ENCODE measurements around the gene TSHZ2. TPM values are rescaled to one million over a fixed set of nuclear protein-coding genes. Genes with fewer than 3 reads are reported as not detected.
"Not testable (repeated sequence)": the region's sequence is repeated elsewhere in the genome, so short reads cannot be mapped to it uniquely, and the experiment has no call there.

The TSHZ2 gene
- total RNA-seq, 4 donors from 2014 or later: 1.0 to 3.5 (median 2.8) TPM

DNA sequence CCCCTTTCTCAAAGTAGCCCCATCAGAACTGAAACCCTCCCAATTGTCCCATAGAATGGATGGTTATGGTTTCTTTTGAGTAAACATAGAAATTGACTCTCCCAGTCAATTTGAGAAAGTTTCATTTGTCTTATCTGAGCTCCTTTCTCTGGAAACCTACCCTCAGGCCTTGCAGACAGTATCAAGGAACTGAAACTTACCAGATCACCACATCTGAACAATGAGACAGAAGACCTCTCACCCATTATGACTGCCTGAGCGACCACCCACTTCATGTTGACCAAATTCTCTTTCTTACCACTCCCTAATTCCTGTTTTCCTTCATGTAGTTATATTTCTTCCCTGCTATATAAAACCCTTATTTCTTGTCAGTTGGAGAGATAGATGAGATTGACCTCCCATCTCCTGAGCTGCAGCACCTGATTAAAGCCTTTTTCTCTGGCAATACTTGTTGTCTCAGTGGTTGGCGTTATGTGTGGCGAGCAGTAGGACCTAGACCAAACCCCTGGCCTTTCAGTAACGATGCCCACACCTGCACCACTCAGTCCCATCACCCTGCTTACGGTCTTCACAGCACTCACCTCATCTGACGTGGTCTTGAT, 482.6 kb downstream of the TSHZ2 start:
- no peaks in the 10 kb centered on the region for H3K27me3 ChIP-seq
- in situ Hi-C loops (cut with MboI; ENCODE audit: low sequenced_read_pairs in 4 of 4): no loop called here
- TF ChIP-seq, protein P1, sequence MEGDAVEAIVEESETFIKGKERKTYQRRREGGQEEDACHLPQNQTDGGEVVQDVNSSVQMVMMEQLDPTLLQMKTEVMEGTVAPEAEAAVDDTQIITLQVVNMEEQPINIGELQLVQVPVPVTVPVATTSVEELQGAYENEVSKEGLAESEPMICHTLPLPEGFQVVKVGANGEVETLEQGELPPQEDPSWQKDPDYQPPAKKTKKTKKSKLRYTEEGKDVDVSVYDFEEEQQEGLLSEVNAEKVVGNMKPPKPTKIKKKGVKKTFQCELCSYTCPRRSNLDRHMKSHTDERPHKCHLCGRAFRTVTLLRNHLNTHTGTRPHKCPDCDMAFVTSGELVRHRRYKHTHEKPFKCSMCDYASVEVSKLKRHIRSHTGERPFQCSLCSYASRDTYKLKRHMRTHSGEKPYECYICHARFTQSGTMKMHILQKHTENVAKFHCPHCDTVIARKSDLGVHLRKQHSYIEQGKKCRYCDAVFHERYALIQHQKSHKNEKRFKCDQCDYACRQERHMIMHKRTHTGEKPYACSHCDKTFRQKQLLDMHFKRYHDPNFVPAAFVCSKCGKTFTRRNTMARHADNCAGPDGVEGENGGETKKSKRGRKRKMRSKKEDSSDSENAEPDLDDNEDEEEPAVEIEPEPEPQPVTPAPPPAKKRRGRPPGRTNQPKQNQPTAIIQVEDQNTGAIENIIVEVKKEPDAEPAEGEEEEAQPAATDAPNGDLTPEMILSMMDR (IDR thresholded peaks at IDR 0.05 in 4 of 5, conservative IDR thresholded peaks at IDR 0.05 in 1 of 5): no peak
- no peak for TF ChIP-seq POLR2A (IDR thresholded peaks at IDR 0.05)

DNA sequence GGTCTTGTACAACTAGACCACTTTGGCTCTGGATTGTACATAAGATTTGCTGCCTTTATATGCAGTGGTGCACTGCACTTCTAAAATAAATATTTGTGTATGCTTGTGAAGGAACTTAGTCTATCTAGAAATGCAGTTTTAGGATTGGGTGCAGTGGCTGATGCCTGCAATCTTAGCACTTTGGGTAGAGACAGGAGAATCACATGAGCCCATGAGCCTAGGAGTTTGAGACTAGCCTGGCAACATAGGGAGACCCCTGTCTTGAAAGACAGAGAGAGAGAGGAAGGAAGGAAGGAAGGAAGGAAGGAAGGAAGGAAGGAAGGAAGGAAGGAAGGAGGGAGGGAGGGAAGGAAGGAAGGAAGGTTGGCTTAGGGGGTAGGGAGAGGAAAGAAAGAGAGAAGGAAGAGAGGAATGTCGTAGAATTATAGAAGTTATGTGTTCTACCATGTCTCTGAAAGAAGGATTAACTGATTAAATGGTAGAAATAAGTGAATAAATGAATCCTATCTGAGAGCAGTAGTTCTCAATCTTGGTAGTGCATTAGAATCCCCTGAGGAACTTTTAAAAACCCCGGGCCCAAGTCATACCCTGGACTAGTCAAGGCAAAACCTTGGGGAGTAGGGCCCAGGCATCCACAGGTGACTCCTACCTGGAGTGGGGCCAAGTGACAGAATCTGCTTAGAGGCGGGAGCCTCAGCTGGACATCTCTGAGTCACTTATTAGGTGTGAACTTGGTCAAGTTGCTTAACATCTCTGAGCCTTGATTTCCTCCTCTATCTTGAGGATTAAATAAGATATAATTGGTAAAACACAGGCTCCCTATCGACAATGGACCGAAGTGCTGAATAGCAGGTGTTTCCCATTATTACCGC, 491.2 kb downstream of the TSHZ2 start:
- H3K4me1 ChIP-seq: no peaks in the 10 kb centered on the region
- intact Hi-C loops (cut with DNase I; ENCODE audit: low total_unique reads) (no loop called here), in situ Hi-C loops (cut with MboI; ENCODE audit: low sequenced_read_pairs in 4 of 4) (no loop called here)
- no peak for DNase-seq
- no peaks in the 10 kb centered on the region for H3K27me3 ChIP-seq
- no peak overlapping the region for H3K4me3 ChIP-seq
- no peaks in the 10 kb centered on the region for H3K36me3 ChIP-seq
- TF ChIP-seq POLR2A (IDR thresholded peaks at IDR 0.05): no peak
- TF ChIP-seq, protein P1 (IDR thresholded peaks at IDR 0.05 in 4 of 5, conservative IDR thresholded peaks at IDR 0.05 in 1 of 5): no peak
- no peaks in the 10 kb centered on the region for H3K9me3 ChIP-seq
- H3K27ac ChIP-seq: no peak overlapping the region
- no peak for ATAC-seq

More for the DNA sequence above, 482.6 kb downstream of the TSHZ2 start:
- Histone ChIP-seq H3K27ac (no peak overlapping the region), H3K4me3 (no peak overlapping the region), H3K36me3 (no peaks in the 10 kb centered on the region), H3K9me3 (no peaks in the 10 kb centered on the region), H3K4me1 (no peaks in the 10 kb centered on the region)
- ATAC-seq: no peak
- no peak for DNase-seq
- intact Hi-C loops (cut with DNase I; ENCODE audit: low total_unique reads): no loop called here

DNA sequence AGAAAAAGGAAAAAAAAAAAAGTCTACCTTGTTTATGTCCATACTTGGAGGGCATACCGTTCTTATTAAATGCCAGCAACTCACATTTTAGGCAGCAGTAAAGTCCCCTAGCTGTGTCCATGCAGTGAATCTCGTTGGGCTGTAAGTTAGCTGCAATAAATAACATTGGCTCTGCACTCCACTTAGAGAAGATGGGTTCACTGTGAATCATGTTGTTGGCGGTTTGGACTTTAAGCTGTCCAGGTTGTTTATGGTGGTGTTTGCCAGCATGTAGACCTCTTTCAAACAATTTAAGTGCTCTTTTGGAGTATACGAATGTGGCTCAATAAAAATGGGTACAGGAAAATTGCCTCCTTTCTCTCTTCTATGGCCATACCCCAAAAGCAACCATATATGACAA, 494.1 kb downstream of the TSHZ2 start:
- H3K27me3 ChIP-seq: no peaks in the 10 kb centered on the region
- no peaks in the 10 kb centered on the region for H3K9me3 ChIP-seq
- intact Hi-C loops (cut with DNase I; ENCODE audit: low total_unique reads): no loop called here
- H3K4me3 ChIP-seq: no peak overlapping the region
- DNase-seq (no peak), ATAC-seq (no peak)
- TF ChIP-seq, protein P1 (IDR thresholded peaks at IDR 0.05 in 4 of 5, conservative IDR thresholded peaks at IDR 0.05 in 1 of 5): no peak
- no peak for TF ChIP-seq POLR2A (IDR thresholded peaks at IDR 0.05)
- H3K27ac ChIP-seq: no peak overlapping the region
- in situ Hi-C loops (cut with MboI; ENCODE audit: low sequenced_read_pairs in 4 of 4): no loop called here
- H3K4me1 ChIP-seq: no peaks in the 10 kb centered on the region
- H3K36me3 ChIP-seq: no peaks in the 10 kb centered on the region

DNA sequence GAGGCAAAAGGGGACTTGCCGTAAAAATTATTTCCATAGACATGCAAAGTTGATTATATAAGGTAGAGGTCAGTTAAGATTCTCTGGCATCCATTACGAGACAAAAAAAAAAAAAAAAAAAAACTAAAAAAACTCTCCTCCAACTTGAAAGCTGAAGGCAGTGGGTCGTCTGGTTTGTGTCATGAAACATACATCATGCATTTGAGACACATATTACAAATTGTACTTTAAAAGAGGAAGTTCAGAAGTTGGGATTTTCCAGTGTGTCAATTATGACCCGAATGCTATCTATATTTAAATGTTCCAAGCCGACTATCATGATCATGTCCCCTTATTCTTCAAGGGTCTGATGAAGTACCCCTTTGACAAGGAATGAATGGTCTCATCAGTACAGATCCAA, 496.4 kb downstream of the TSHZ2 start:
- H3K4me1 ChIP-seq: no peaks in the 10 kb centered on the region

DNA sequence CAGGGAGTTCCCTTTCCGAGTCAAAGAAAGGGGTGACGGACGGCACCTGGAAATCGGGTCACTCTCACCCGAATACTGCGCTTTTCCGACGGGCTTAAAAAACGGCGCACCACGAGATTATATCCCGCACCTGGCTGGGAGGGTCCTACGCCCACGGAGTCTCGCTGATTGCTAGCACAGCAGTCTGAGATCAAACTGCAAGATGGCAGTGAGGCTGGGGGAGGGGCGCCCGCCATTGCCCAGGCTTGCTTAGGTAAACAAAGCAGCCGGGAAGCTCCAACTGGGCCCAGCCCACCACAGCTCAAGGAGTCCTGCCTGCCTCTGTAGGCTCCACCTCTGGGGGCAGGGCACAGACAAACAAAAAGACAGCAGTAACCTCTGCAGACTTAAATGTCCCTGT, 500.7 kb downstream of the TSHZ2 start:
- H3K9me3 ChIP-seq; DNase-seq; H3K27ac ChIP-seq; in situ Hi-C loops (cut with MboI; ENCODE audit: low sequenced_read_pairs in 4 of 4); H3K4me3 ChIP-seq; H3K27me3 ChIP-seq; intact Hi-C loops (cut with DNase I; ENCODE audit: low total_unique reads); ATAC-seq; H3K36me3 ChIP-seq; H3K4me1 ChIP-seq: not testable (repeated sequence)

More for the DNA sequence above, 496.4 kb downstream of the TSHZ2 start:
- no peak overlapping the region for H3K27ac ChIP-seq
- no peak for TF ChIP-seq POLR2A (IDR thresholded peaks at IDR 0.05)
- TF ChIP-seq, protein P1 (IDR thresholded peaks at IDR 0.05 in 4 of 5, conservative IDR thresholded peaks at IDR 0.05 in 1 of 5): no peak
- no peak for DNase-seq
- ATAC-seq: no peak
- H3K27me3 ChIP-seq: no peaks in the 10 kb centered on the region
- H3K4me3 ChIP-seq: no peak overlapping the region
- intact Hi-C loops (cut with DNase I; ENCODE audit: low total_unique reads) (no loop called here), in situ Hi-C loops (cut with MboI; ENCODE audit: low sequenced_read_pairs in 4 of 4) (no loop called here)
- no peaks in the 10 kb centered on the region for H3K36me3 ChIP-seq
- H3K9me3 ChIP-seq: no peaks in the 10 kb centered on the region
